HG02840 (cell line): ENCODE measurements around the gene ZNF132.

ENCODE experiments used
- ATAC-seq: cut with Tn5 transposase; IDR thresholded peaks from one replicate; pipeline ENCODE4 v1.9.1; 2021; ENCODE audit warnings: mild to moderate bottlenecking, moderate library complexity, moderate number of reproducible peaks; ENCODE audit not compliant: unreplicated experiment, low FRiP score

Gene ZNF132

DNA sequence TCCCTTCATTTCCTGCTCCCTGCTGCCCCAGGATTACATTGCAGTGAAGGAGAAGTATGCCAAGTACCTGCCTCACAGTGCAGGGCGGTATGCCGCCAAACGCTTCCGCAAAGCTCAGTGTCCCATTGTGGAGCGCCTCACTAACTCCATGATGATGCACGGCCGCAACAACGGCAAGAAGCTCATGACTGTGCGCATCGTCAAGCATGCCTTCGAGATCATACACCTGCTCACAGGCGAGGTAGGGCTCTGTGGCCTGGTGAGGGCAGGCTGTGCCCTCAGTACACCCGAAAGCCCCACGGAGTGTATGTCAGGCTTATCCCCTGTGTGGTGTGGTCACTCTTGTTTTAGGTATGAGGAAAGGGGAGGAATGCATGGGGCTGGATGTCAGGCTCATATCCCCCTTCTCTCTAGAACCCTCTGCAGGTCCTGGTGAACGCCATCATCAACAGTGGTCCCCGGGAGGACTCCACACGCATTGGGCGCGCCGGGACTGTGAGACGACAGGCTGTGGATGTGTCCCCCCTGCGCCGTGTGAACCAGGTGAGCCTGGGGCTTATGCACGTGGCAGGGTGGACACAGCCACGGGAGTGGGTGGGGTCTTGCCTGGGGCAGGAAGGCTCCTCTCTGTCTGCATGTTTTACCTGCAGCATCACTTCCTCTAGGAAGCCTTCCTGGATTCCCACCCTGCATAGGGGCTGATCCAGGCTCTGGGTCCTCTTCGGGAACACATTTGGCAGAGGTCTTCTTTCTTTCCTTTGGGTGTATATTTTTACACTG, 46.8 kb downstream of the ZNF132 start:
- ATAC-seq, result no peak

DNA sequence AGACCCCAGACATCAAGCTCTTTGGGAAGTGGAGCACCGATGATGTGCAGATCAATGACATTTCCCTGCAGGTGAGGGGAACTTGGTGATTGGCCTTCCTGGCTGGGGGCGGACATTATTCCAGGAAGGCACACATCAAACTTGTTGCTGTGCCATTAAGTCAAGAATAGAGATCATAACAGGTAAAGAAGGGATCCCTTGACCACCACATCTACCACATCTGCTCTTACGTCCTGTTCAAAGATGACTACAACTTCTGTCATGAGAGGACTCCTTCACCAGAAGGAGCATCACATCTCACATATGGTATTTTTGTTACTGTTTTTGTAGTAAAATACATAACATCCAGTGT, 51.8 kb downstream of the ZNF132 start:
- ATAC-seq, result no peak

DNA sequence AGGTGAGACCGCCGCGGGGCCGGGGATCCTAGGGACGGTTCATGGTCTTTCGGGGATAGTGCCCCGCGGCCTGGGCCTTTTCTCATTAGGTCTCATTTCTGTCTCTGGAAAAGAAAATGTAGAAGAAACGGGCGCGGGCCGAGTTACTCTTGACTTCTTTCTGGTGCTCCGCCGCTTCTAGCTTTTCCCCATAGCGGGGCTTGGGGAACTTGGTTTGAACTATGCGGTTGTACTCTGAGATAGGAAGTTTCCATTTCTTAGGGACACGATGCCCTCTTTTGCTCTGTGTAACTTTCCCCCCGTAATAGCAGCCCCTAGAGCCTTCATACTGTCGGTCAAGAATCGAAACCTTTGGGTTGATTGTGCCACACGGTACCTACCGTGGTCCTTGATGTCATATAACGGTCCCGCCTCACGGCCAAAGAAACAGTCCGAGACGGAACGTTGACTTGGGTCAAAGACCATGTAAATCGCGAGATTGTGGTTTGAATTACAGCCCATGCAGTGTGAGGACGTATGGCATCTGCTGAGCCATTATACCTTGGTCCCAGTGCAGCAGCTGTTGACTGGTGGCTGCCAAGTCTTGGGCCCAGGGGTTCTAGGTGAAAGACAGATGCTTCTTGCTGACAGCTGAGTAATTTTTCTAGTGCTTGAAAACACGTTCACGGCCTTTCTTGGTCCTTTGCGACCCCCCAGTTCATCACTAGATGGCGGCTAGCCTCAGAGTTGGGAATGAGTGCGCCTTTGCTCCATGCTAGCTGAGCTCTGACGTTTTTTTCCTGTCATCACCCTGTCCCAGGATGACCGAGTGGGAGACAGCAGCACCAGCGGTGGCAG, 52.4 kb downstream of the ZNF132 start:
- ATAC-seq, result no peak

DNA sequence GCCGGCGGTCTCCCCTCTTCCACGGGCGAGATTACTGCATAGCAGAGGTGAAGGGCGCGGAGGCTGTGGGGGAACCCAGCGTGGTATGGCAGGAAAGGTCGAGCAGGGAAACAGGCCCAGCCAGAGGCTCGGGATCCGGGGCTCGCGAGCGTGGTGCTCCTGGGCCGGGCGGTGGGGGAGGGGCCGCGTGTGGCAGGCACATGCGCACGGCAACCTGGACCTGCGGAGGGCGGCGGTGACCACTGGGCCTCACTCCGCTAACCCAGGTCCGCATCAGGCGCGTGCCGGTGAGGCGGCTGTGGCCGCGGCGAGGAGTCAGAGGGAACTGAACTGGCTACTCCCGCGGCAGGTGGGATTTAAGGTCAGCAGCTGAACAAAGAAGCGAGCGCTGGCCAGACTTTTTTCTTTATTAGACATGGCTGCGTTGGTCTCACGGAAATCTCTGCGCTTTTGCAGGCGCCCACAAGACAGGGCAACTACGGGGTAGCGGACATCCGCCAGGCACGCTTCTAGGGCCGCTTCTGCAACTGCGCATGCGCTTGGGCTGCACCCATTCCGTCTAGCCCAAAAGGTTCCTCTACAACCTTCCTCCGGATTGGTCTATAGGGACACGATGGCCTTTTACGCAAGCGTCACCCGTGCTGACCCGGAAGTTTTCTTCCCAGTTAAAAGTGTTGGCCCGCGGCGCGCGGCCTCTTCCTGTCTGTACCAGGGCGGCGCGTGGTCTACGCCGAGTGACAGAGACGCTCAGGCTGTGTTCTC, 53.2 kb downstream of the ZNF132 start, which contains the start of gene RPS5:
RPS5 (plus strand) TSS at position 694 of the 762 bp plus-strand sequence. CDS start 869 bp downstream, outside the sequence.
- ATAC-seq, result peak; percentile 86

GRCh38 chr19:58385891-58386575, 53.9 kb downstream of the ZNF132 start:
- peak; percentile 6 for ATAC-seq

GRCh38 chr19:58385313-58385890, 54.6 kb downstream of the ZNF132 start:
- no peak for ATAC-seq

GRCh38 chr19:58382997-58383603, 56.9 kb downstream of the ZNF132 start:
- no peak for ATAC-seq
